DLD1 (cell line): ENCODE results near the gene HOXD10.

ENCODE experiments used
- in situ Hi-C: cut with HindIII; loops from 2 replicates; pipeline ENCODE4 v1.10.0; 2017; ENCODE audit warnings: low sequenced_read_pairs

HOXD10 gene

GRCh38 chr2:176130147-176130956 lies 13.8 kb downstream of the HOXD10 start:
- in situ Hi-C loops: loop anchor here (25.0 kb wide), 1 partner anchor 507 kb away; no protein-coding TSS in a partner anchor

- in situ Hi-C loops: loop anchor here (25.0 kb wide), 1 partner anchor 506 kb away; no protein-coding TSS in a partner anchor
These were observed 14.6 kb downstream of the HOXD10 start for GRCh38 chr2:176130957-176131847.

- in situ Hi-C loops: loop anchor here (25.0 kb wide), 1 partner anchor 505 kb away; no protein-coding TSS in a partner anchor
These were observed 15.2 kb downstream of the HOXD10 start for GRCh38 chr2:176131848-176132158.

GRCh38 chr2:176132205-176133171 lies 15.9 kb downstream of the HOXD10 start:
- in situ Hi-C loops: loop anchor here (25.0 kb wide), 1 partner anchor 505 kb away; no protein-coding TSS in a partner anchor

- in situ Hi-C loops: loop anchor here (25.0 kb wide), 1 partner anchor 504 kb away; no protein-coding TSS in a partner anchor
These were observed 16.8 kb downstream of the HOXD10 start for GRCh38 chr2:176133389-176133788.

- in situ Hi-C loops: loop anchor here (25.0 kb wide), 1 partner anchor 503 kb away; no protein-coding TSS in a partner anchor
These were observed 17.5 kb downstream of the HOXD10 start for GRCh38 chr2:176134035-176134434.

GRCh38 chr2:176135035-176135440 lies 18.5 kb downstream of the HOXD10 start:
- in situ Hi-C loops: loop anchor here (25.0 kb wide), 1 partner anchor 502 kb away; no protein-coding TSS in a partner anchor

- in situ Hi-C loops: loop anchor here (25.0 kb wide), 1 partner anchor 501 kb away; no protein-coding TSS in a partner anchor
These were observed 20.0 kb downstream of the HOXD10 start for GRCh38 chr2:176136374-176137251.

- in situ Hi-C loops: loop anchor here (25.0 kb wide), 1 partner anchor 500 kb away; no protein-coding TSS in a partner anchor
These were observed 20.6 kb downstream of the HOXD10 start for GRCh38 chr2:176137252-176137580.

- in situ Hi-C loops: loop anchor here (25.0 kb wide), 1 partner anchor 499 kb away; no protein-coding TSS in a partner anchor
These were observed 21.3 kb downstream of the HOXD10 start for GRCh38 chr2:176137906-176138305.

GRCh38 chr2:176138526-176138922 lies 21.9 kb downstream of the HOXD10 start:
- in situ Hi-C loops: loop anchor here (25.0 kb wide), 1 partner anchor 499 kb away; no protein-coding TSS in a partner anchor

- in situ Hi-C loops: loop anchor here (25.0 kb wide), 1 partner anchor 498 kb away; no protein-coding TSS in a partner anchor
These were observed 22.5 kb downstream of the HOXD10 start for GRCh38 chr2:176138923-176139660.

GRCh38 chr2:176139661-176140512 lies 23.3 kb downstream of the HOXD10 start:
- in situ Hi-C loops: loop anchor here (25.0 kb wide), 1 partner anchor 497 kb away; no protein-coding TSS in a partner anchor

GRCh38 chr2:176140513-176141317 lies 24.1 kb downstream of the HOXD10 start:
- in situ Hi-C loops: loop anchor here (25.0 kb wide), 1 partner anchor 497 kb away; no protein-coding TSS in a partner anchor

- in situ Hi-C loops: loop anchor here (25.0 kb wide), 1 partner anchor 495 kb away; no protein-coding TSS in a partner anchor
These were observed 25.7 kb downstream of the HOXD10 start for GRCh38 chr2:176142281-176142680.
